Measurements from ENCODE around the gene GLB1L2.

GLB1L2 gene

GRCh38 chr11:134379241-134379640 lies 47.5 kb downstream of the GLB1L2 start:
- no peak for TF ChIP-seq CTCF (conservative IDR thresholded peaks at IDR 0.05; ENCODE audit: low read depth, low read length)
- no peak for DNase-seq (ENCODE audit: low read depth)
- H3K4me3 ChIP-seq (ENCODE audit: low read depth, low read length) = no peak overlapping the region

GRCh38 chr11:134380229-134380628 lies 48.4 kb downstream of the GLB1L2 start:
- TF ChIP-seq CTCF (conservative IDR thresholded peaks at IDR 0.05; ENCODE audit: low read depth, low read length) = no peak
- DNase-seq (ENCODE audit: low read depth) = no peak
- no peak overlapping the region for H3K4me3 ChIP-seq (ENCODE audit: low read depth, low read length)

GRCh38 chr11:134380785-134381184 lies 49.0 kb downstream of the GLB1L2 start:
- no peak for DNase-seq (ENCODE audit: low read depth)
- no peak overlapping the region for H3K4me3 ChIP-seq (ENCODE audit: low read depth, low read length)
- TF ChIP-seq CTCF (conservative IDR thresholded peaks at IDR 0.05; ENCODE audit: low read depth, low read length) = no peak

- no peak for DNase-seq (ENCODE audit: low read depth)
- TF ChIP-seq CTCF (conservative IDR thresholded peaks at IDR 0.05; ENCODE audit: low read depth, low read length) = no peak
- no peak overlapping the region for H3K4me3 ChIP-seq (ENCODE audit: low read depth, low read length)
Measured at GRCh38 chr11:134382257-134382656, 50.5 kb downstream of the GLB1L2 start.

GRCh38 chr11:134382830-134383229 lies 51.0 kb downstream of the GLB1L2 start:
- TF ChIP-seq CTCF (conservative IDR thresholded peaks at IDR 0.05; ENCODE audit: low read depth, low read length) = no peak
- DNase-seq (ENCODE audit: low read depth) = no peak
- no peak overlapping the region for H3K4me3 ChIP-seq (ENCODE audit: low read depth, low read length)

GRCh38 chr11:134383576-134384221 lies 51.9 kb downstream of the GLB1L2 start:
- DNase-seq (ENCODE audit: low read depth) = no peak
- no peak for TF ChIP-seq CTCF (conservative IDR thresholded peaks at IDR 0.05; ENCODE audit: low read depth, low read length)
- H3K4me3 ChIP-seq (ENCODE audit: low read depth, low read length) = no peak overlapping the region

GRCh38 chr11:134384406-134384805 lies 52.6 kb downstream of the GLB1L2 start:
- DNase-seq (ENCODE audit: low read depth) = no peak
- no peak overlapping the region for H3K4me3 ChIP-seq (ENCODE audit: low read depth, low read length)
- TF ChIP-seq CTCF (conservative IDR thresholded peaks at IDR 0.05; ENCODE audit: low read depth, low read length) = no peak
